Measurements from ENCODE around the gene SLC4A8. TPM values are rescaled to one million over a fixed set of nuclear protein-coding genes. Genes with fewer than 3 reads are reported as not detected.

Gene SLC4A8
- total RNA-seq, 1 experiment from 2014 or later, result 0.08 TPM

GRCh38 chr12:51390891-51391282, 33.7 kb upstream of the SLC4A8 start:
- no peak overlapping the region for H3K27ac ChIP-seq
- no peak overlapping the region for H3K4me3 ChIP-seq
- no peaks in the 10 kb centered on the region for H3K4me1 ChIP-seq
- H3K36me3 ChIP-seq, result no peaks in the 10 kb centered on the region
- H3K27me3 ChIP-seq, result peaks cover 24% of the 10 kb centered on the region; the same call in 1 of the 2 replicates
- no peak for DNase-seq
- H3K9me3 ChIP-seq (replicated peaks), result no peaks in the 10 kb centered on the region

GRCh38 chr12:51391283-51392123, 33.1 kb upstream of the SLC4A8 start, which contains the start of gene GALNT6:
Gene GALNT6, minus strand, starts transcription at chr12:51391406. Its CDS starts 11,625 bp downstream, at chr12:51379781.
- Histone ChIP-seq H3K4me3 (no peak within 1 kb of the TSS), H3K36me3 (no peaks in the 10 kb centered on the region), H3K4me1 (no peaks in the 10 kb centered on the region), H3K27ac (no peak within 1 kb of the TSS), H3K27me3 (peaks cover 24% of the 10 kb centered on the region; the same call in 1 of the 2 replicates), H3K9me3 (replicated peaks) (no peaks in the 10 kb centered on the region)
- DNase-seq, result no peak

- Histone ChIP-seq H3K4me3 (no peak overlapping the region), H3K27ac (no peak overlapping the region), H3K9me3 (replicated peaks) (no peaks in the 10 kb centered on the region), H3K36me3 (no peaks in the 10 kb centered on the region), H3K4me1 (no peaks in the 10 kb centered on the region), H3K27me3 (peaks cover 24% of the 10 kb centered on the region)
- no peak for DNase-seq
Observed at GRCh38 chr12:51392556-51393237, 31.9 kb upstream of the SLC4A8 start.

GRCh38 chr12:51393676-51394545, 30.7 kb upstream of the SLC4A8 start:
- Histone ChIP-seq H3K4me1 (no peaks in the 10 kb centered on the region), H3K9me3 (replicated peaks) (no peaks in the 10 kb centered on the region), H3K27ac (no peak overlapping the region), H3K4me3 (no peak overlapping the region), H3K27me3 (peaks cover 24% of the 10 kb centered on the region), H3K36me3 (no peaks in the 10 kb centered on the region)
- no peak for DNase-seq

GRCh38 chr12:51395283-51396230, 29.1 kb upstream of the SLC4A8 start:
- no peak for DNase-seq
- no peaks in the 10 kb centered on the region for H3K9me3 ChIP-seq (replicated peaks)
- no peaks in the 10 kb centered on the region for H3K36me3 ChIP-seq
- H3K4me3 ChIP-seq, result no peak overlapping the region
- no peak overlapping the region for H3K27ac ChIP-seq
- no peaks in the 10 kb centered on the region for H3K4me1 ChIP-seq
- H3K27me3 ChIP-seq, result peaks cover 24% of the 10 kb centered on the region

GRCh38 chr12:51397670-51398069, 27.0 kb upstream of the SLC4A8 start:
- no peaks in the 10 kb centered on the region for H3K36me3 ChIP-seq
- H3K4me3 ChIP-seq, result no peak overlapping the region
- no peak overlapping the region for H3K27ac ChIP-seq
- H3K4me1 ChIP-seq, result no peaks in the 10 kb centered on the region
- H3K9me3 ChIP-seq (replicated peaks), result no peaks in the 10 kb centered on the region
- DNase-seq, result no peak
- H3K27me3 ChIP-seq, result peaks cover 24% of the 10 kb centered on the region

GRCh38 chr12:51399891-51400290, 24.7 kb upstream of the SLC4A8 start:
- no peak for DNase-seq
- Histone ChIP-seq H3K36me3 (no peaks in the 10 kb centered on the region), H3K9me3 (replicated peaks) (no peaks in the 10 kb centered on the region), H3K27ac (no peak overlapping the region), H3K4me3 (no peak overlapping the region), H3K4me1 (no peaks in the 10 kb centered on the region), H3K27me3 (peaks cover 11% of the 10 kb centered on the region)

- no peak overlapping the region for H3K4me3 ChIP-seq
- DNase-seq, result no peak
- H3K9me3 ChIP-seq (replicated peaks), result no peaks in the 10 kb centered on the region
Observed at GRCh38 chr12:51401020-51401419, 23.6 kb upstream of the SLC4A8 start.

GRCh38 chr12:51401486-51401885, 23.1 kb upstream of the SLC4A8 start:
- peaks cover 4% of the 10 kb centered on the region for H3K27me3 ChIP-seq

More at GRCh38 chr12:51401020-51401419, 23.6 kb upstream of the SLC4A8 start:
- Histone ChIP-seq H3K4me1 (no peaks in the 10 kb centered on the region), H3K36me3 (no peaks in the 10 kb centered on the region), H3K27ac (no peak overlapping the region), H3K27me3 (peaks cover 4% of the 10 kb centered on the region)

GRCh38 chr12:51401900-51402299, 22.7 kb upstream of the SLC4A8 start:
- H3K9me3 ChIP-seq (replicated peaks), result no peaks in the 10 kb centered on the region
- H3K27me3 ChIP-seq, result peaks cover 4% of the 10 kb centered on the region

More at GRCh38 chr12:51401486-51401885, 23.1 kb upstream of the SLC4A8 start:
- H3K9me3 ChIP-seq (replicated peaks), result no peaks in the 10 kb centered on the region
- no peaks in the 10 kb centered on the region for H3K4me1 ChIP-seq
- H3K27ac ChIP-seq, result no peak overlapping the region
- no peak for DNase-seq
- H3K36me3 ChIP-seq, result no peaks in the 10 kb centered on the region
- H3K4me3 ChIP-seq, result no peak overlapping the region

GRCh38 chr12:51403159-51403558, 21.5 kb upstream of the SLC4A8 start:
- no peak for DNase-seq
- H3K4me1 ChIP-seq, result no peaks in the 10 kb centered on the region
- H3K27me3 ChIP-seq, result peaks cover 3% of the 10 kb centered on the region; the same call in 1 of the 2 replicates
- no peak overlapping the region for H3K27ac ChIP-seq
- no peaks in the 10 kb centered on the region for H3K36me3 ChIP-seq
- H3K9me3 ChIP-seq (replicated peaks), result no peaks in the 10 kb centered on the region
- H3K4me3 ChIP-seq, result no peak overlapping the region

More at GRCh38 chr12:51401900-51402299, 22.7 kb upstream of the SLC4A8 start:
- Histone ChIP-seq H3K4me3 (no peak overlapping the region), H3K27ac (no peak overlapping the region), H3K4me1 (no peaks in the 10 kb centered on the region), H3K36me3 (no peaks in the 10 kb centered on the region)
- DNase-seq, result no peak

GRCh38 chr12:51403681-51404136, 20.9 kb upstream of the SLC4A8 start:
- no peak overlapping the region for H3K4me3 ChIP-seq
- DNase-seq, result no peak
- no peaks in the 10 kb centered on the region for H3K36me3 ChIP-seq
- no peak overlapping the region for H3K27ac ChIP-seq
- H3K9me3 ChIP-seq (replicated peaks), result no peaks in the 10 kb centered on the region
- H3K4me1 ChIP-seq, result no peaks in the 10 kb centered on the region
- no peaks in the 10 kb centered on the region; the same call in 1 of the 2 replicates for H3K27me3 ChIP-seq

GRCh38 chr12:51404627-51405026, 20.0 kb upstream of the SLC4A8 start:
- H3K4me1 ChIP-seq, result no peaks in the 10 kb centered on the region
- H3K36me3 ChIP-seq, result no peaks in the 10 kb centered on the region
- no peak for DNase-seq
- H3K9me3 ChIP-seq (replicated peaks), result no peaks in the 10 kb centered on the region
- H3K4me3 ChIP-seq, result no peak overlapping the region
- no peak overlapping the region for H3K27ac ChIP-seq
- no peaks in the 10 kb centered on the region; the same call in 1 of the 2 replicates for H3K27me3 ChIP-seq

All from SJCRH30 (cell line).